ENCODE measurements around the gene COA7. TPM values are rescaled to one million over a fixed set of nuclear protein-coding genes. Genes with fewer than 3 reads are reported as not detected.

Gene COA7
- total and polyA plus RNA-seq, 2 of the 4 experiments (the other 2 are of a cell fraction) = 9.3 to 20.3 TPM

GRCh38 chr1:52677076-52677806 lies 20.9 kb downstream of the COA7 start:
- Histone ChIP-seq H4K20me1 (ENCODE audit: insufficient read depth, low read length) (no peaks in the 10 kb centered on the region), H3K36me3 (ENCODE audit: control insufficient read depth, insufficient read depth, low read length) (no peaks in the 10 kb centered on the region), H3K23ac (ENCODE audit: low read depth, low read length) (no peak overlapping the region), H2AK5ac (ENCODE audit: low read depth, low read length) (no peak overlapping the region), H2BK15ac (ENCODE audit: low read depth, low read length) (no peak overlapping the region), H3K79me1 (ENCODE audit: low read depth in 1 of 2, low read length in 2 of 2) (no peaks in the 10 kb centered on the region), H2BK20ac (ENCODE audit: low read depth, low read length) (no peak overlapping the region), H3K4me1 (ENCODE audit: control insufficient read depth, insufficient read depth, low read length) (peaks cover 9% of the 10 kb centered on the region), H3K4me3 (ENCODE audit: insufficient read depth, low read depth, low read length) (no peak overlapping the region), H2AK9ac (replicated peaks; ENCODE audit: low read depth, low read length, poor library complexity) (no peak overlapping the region), H3K27me3 (ENCODE audit: control insufficient read depth, insufficient read depth, low read length) (no peaks in the 10 kb centered on the region), H4K8ac (ENCODE audit: low read depth in 2 of 2, low read length in 2 of 2) (no peak overlapping the region), H3K14ac (replicated peaks; ENCODE audit: low read depth, low read length) (no peak overlapping the region), H3K4ac (ENCODE audit: low read depth, low read length) (no peak overlapping the region), H2BK5ac (ENCODE audit: low read depth, low read length, poor library complexity, severe bottlenecking) (no peak overlapping the region), H3K27ac (ENCODE audit: insufficient read depth, low read length) (no peak overlapping the region), H3K4me2 (ENCODE audit: low read depth, low read length) (no peak overlapping the region), H2AFZ (replicated peaks; ENCODE audit: low read length, poor library complexity) (no peak overlapping the region), H3K18ac (ENCODE audit: low read depth, low read length) (no peak overlapping the region), H3K9me3 (ENCODE audit: control insufficient read depth, insufficient read depth, low read length) (no peaks in the 10 kb centered on the region), H3K9ac (ENCODE audit: low read depth, low read length) (no peak overlapping the region), H2BK120ac (ENCODE audit: low read depth, low read length) (no peak overlapping the region), H4K5ac (ENCODE audit: low read depth, low read length) (no peak overlapping the region), H3K56ac (ENCODE audit: extremely low read depth, insufficient read depth, low read length) (no peak overlapping the region), H4K91ac (ENCODE audit: insufficient read depth, low read depth, low read length) (no peak overlapping the region), H3K9me1 (ENCODE audit: insufficient read depth, low read length) (no peaks in the 10 kb centered on the region)
- no TSS peak for BruUV-seq (replicated peaks)
- POLR2A ChIA-PET (ENCODE audit: unreplicated experiment) = no interaction called here
- CTCF ChIA-PET = no interaction called here
- TF ChIP-seq MAFK (IDR thresholded peaks at IDR 0.05; ENCODE audit: low read depth, low read length) (no peak), CEBPB (IDR thresholded peaks at IDR 0.05; ENCODE audit: low read depth, low read length) (peak; percentile 57; the same call in 1 of the 2 replicates), RFX5 (IDR thresholded peaks at IDR 0.05; ENCODE audit: low read depth, low read length) (no peak)
- dilution Hi-C loops (cut with HindIII; ENCODE audit: low sequenced_read_pairs, unreplicated experiment) (no loop called here), in situ Hi-C loops (cut with MboI; ENCODE audit: low sequenced_read_pairs) (no loop called here), intact Hi-C loops (cut with micrococcal nuclease) (no loop called here)
- ATAC-seq (ENCODE audit: low read depth) = peak; percentile 74
- WGBS, 2 experiments (ENCODE audit: extremely low coverage in 2 of 2, insufficient read length in 1 of 2) = 43% methylated on average over 1 of the region's 6 CpGs; no CpG with 5 or more reads in 1 of the 2 experiments
- DNase-seq = peak; percentile 19
